GM21447 (cell line): ENCODE results near the gene AKAP6.
"Not testable (repeated sequence)": the region's sequence is repeated elsewhere in the genome, so short reads cannot be mapped to it uniquely, and the experiment has no call there.

Source experiments
- ATAC-seq: cut with Tn5 transposase; IDR thresholded peaks from one replicate; pipeline ENCODE4 v1.9.1; 2021; ENCODE audit not compliant: unreplicated experiment

Gene AKAP6

DNA sequence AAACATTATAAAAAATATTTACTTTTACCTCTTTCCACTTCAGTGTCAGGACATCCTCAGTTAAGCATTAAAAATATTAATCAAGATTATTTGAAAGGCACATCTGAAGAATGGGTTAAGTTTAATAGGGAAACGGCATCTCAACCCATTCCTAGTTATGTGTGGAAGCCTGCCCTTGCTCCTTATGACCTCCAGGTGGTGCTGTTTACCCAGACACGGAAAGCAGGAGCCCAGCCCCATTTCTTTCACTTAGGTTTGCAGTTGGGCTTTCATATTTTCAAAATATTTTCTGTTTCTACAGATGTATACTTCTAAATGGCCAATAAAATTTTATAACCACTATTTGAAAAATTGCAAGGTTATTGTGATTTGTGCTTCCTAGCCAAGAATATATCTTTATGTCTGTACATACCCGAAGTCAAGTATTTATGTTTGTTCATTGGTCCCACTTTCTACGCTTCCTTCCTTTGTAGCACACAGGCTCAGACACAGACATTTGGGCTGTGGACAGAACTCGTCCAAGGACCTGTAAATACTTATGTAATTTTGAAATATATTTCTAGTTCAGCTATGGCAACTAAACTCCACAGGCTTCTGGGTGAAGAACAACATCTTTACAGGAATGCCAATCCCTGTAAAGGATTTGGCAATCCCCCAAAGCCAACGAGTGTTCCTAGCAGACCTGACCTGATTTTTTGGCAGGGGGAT is 247.1 kb downstream of the AKAP6 start:
- ATAC-seq: peak; percentile 54

DNA sequence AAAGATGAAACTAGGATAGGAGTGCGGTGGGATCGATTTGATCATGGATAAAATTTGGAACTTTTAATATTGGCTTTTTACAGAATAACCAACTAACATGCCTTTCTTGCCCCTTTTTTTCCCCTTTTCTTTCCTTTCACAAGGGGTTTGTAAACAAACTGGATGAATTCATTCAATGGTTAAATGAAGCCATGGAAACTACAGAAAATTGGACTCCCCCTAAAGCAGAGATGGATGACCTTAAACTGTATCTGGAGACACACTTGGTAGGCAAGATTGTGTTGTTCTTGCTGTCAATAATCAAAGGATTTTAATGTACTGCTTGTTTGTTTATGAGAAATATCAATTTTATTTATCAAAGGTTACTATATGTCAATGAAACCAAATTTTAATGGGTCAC is 247.9 kb downstream of the AKAP6 start:
- no peak for ATAC-seq

DNA sequence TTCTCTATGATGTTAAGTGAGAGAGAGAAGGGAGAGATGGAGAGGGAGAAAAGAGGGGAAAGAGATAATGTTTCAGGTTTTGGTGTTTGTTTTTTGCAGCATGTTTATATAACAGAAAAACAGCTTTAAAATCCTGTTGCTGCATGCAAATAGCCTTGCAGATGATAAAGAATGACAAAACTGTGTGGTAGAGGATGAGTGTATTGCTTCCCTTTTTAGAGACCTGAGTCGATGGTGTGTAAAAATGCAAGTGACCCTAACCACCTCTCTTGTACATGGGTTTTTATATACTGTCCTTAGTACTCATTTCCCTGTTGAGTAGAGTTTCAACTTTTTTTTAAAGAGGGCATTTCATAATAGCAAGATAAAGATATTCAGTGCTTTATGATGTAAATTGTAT is 249.1 kb downstream of the AKAP6 start:
- ATAC-seq: peak; percentile 67

DNA sequence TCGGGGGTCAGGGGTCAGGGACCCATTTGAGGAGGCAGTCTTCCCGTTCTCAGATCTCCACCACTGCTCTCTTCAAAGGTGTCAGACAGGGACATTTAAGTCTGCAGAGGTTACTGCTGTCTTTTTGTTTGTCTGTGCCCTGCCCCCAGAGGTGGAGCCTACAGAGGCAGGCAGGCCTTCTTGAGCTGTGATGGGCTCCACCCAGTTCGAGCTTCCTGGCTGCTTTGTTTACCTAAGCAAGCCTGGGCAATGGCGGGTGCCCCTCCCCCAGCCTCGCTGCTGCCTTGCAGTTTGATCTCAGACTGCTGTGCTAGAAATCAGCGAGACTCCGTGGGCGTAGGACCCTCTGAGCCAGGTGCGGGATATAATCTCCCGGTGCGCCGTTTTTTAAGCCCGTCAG is 254.3 kb downstream of the AKAP6 start:
- not testable (repeated sequence) for ATAC-seq

DNA sequence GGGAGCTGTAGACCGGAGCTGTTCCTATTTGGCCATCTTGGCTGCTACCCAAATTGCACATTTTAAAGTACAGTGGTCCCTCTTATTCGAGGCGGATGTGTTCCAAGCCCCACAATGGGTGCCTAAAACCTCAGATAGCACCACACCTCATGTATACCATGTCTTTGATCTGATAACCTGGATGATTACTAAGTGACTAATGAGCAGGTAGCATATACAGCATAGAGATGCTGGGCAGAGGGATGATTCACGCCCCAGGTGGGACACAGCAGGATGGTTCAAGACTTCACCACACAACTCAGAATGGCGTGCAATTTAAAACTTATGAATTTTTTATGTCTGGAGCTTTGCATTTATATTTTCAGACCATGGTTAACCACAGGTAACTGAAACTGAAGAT is 255.0 kb downstream of the AKAP6 start:
- ATAC-seq: no peak

DNA sequence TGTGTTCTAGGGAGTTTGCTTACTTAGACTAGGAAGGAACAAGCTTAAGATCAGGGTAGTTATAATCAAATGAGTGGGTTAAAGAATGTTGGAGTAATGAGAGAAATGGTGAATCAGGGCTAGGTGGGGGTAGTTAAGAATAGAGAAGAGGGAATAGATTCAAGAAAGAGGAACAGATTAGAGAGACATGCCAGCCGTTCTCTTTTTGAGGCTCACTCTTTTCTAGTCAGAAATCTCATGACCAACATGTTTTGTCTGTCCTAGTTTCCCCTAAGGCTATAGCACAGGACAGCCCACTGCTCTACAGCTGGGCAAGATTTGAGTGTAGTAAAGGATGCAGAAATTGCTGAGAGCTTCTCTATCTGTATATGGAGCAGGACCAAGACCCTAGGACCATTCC is 258.4 kb downstream of the AKAP6 start:
- no peak for ATAC-seq

DNA sequence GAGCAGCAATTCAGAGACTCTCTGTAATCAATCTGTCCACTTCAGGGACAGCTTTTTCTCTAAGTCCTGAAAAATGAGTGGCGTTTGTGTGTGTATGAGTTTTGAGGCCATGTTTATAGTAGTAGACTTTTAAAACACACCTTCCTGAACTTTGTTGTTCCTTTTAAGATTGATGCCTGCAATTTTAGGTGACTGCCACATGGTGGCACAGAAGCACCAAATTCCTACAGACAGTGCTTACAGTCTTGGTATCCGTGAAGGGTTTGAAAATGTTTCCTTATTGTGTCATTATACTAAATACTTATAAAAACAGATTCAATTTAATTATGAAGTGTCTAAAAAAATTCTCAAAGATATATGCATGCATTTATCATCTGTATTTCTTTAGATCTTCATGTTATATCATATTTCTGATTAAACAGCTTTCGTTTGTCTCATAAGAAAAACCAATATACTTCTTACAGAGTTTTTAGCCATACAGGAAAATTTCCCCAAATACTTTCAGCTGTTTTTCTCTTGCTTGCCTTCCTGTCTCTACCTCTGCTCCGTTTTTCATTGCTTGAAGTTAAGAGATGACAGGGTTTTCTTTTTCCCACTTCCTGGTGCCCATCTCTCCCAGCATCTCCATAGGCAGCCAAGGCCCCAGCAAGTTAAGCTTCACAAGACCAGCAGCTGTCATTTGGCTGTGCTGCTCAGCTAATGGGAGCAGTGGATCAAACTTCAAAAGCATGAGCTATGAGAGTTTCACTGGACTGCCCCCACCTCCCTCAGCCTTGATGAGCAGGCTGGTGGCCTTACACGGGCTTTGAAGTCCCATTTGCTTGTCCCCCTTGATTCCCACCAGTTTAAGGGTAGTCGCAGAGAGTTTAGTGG is 259.6 kb downstream of the AKAP6 start:
- ATAC-seq: no peak

DNA sequence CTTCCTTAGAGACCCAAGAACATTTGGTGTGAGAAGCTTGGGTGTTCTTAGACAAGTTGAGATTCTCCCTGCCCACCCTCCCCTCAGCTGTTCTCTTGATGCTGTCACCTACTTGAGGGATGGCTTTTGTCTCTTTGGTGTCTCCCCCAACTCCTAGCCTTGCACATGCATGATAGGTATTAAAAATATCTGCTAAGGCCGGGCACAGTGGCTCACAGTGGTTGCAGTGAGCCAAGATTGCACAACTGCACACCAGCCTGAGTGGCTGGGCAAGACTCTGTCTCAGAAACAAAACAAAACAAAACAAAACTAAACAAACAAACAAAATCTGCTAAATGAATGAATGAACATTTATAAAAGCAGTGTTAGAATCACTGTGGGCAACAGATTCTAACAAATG is 261.1 kb downstream of the AKAP6 start:
- no peak for ATAC-seq

DNA sequence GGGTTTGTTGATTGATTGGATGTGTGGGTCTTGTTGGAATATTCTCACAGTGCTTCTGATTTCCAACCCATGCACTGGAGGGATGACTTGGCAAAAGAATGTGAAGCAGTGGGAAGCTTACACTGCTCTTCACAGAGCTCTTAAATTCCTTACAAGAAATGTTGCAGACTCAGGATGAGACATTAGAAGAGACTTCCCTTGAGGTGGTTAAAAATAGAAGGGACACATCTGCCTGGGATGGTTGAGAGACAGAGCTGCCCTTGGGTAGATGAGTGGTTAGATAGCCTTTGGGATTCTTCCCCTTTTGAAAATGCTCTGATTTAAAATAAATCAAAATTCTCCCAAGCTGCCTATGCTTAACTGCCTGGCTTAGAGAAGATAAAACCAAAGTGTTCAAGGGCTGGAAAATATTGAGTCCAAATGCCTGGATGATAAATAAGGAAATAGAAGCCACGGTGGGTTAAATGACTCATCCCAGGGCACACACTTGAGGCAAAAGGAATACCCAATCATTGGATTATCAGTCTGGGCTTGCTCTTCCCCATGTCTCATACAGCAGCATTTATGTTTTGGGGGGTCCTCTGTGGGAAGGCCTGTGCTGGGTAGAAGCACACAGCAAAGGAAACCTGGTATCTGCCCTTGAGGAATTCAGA is 264.3 kb downstream of the AKAP6 start:
- no peak for ATAC-seq

DNA sequence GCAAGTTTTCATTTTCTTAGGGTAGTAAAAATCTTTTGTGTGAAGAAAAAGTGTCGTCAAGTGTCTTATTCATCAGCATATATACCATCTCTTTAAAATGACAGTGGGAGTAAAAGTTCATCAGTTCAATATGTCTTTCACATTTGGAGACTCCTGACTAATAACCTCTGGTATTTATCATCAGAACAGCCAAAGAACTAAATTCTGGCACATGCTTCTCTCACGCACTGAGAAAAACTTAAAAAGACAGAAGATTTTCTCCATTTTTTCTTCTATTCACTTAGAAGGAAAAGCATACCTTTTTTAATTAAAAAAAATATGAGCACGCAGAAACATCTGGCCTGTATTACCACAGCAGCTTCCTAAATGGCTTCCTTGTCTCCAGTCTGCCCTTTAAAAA is 265.7 kb downstream of the AKAP6 start:
- no peak for ATAC-seq

DNA sequence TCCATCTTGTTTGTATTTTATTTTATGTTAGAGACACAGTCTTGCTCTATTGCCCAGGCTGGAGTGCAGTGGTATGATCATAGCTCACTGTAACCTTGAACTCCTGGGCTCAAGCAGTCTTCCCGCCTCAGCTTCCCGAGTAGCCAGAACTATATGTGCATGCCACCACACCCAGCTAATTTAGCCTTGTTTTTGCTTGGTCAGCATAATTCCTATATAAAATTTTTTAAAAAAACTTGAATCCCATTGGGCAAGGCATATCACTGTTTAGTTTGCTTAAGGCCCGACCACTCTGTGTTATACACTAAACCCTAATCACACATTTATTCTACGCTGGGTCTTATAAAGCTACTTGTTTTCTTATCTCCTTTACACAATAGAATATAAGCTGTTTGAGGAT is 266.4 kb downstream of the AKAP6 start:
- no peak for ATAC-seq

DNA sequence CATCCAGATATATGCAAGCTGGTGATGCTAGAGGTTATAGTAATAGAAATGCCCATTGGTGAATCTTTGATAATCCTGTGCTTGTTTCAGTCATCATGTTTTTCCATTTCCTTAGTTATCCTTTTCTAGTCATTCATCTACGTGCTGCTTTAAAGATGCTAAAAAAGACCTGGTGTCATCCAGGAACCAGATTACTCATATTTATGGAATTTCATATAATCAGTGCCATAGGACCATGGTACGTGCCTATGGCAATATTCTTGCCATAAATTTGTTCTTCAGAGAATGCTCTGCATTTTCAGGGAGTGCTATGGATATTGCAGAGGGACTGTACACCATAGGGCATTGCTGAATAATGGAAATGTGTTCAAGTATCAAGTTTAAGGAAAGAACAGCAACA is 267.3 kb downstream of the AKAP6 start:
- ATAC-seq: no peak

DNA sequence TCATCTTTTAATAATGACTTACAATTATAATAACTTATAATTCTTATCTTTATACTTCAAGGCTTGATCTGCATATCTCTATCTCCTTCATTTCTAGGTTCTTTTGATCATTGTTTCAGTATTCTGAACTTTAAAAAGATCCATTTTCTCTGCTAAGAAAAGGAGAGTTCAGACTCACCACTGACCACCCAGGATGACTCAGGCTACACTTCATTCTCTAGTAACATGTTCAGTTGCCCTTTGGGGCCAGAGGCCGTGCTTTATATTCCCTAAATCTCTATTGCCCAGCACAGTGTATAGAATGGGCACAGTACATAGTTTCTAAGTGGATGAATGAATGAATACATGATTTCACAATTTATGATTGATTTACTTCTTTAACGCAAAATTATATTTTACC is 268.7 kb downstream of the AKAP6 start:
- no peak for ATAC-seq

DNA sequence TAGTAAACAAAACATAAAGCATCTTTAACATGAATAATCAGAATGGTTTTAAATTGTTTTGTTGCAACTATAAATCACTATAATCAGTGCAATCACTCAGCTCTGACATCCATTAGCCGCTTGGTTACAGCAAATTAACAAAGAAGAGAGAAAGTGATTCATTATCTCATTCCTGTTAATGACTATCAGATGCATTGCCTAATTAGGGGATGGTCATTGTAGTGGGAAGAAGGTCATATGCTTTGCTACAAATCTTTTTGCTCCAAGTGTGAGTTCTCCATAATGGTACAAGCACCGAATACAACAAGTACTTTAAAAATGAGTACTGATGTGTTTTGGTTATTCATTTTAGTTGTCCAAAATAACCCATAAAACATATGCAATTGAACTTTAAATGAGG is 272.0 kb downstream of the AKAP6 start:
- ATAC-seq: no peak

DNA sequence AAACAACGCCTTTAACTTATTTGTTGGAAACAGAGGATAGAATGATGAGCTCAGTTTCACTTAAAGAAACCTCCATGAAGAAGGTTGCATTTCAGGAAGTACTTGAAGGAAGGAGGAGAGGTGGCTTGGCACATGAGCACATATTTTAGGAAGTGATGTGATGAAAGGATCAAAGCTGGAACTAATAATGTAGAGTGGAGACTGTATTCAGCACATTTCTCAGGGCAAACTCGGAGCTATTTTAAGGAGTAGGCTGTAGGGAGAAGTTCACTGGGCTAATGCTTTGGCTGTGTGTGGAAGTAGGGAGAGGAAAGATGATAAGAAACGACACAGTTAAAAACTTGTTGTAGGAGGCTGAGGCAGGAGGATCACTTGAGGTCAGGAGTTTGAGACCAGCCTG is 272.8 kb downstream of the AKAP6 start:
- no peak for ATAC-seq

DNA sequence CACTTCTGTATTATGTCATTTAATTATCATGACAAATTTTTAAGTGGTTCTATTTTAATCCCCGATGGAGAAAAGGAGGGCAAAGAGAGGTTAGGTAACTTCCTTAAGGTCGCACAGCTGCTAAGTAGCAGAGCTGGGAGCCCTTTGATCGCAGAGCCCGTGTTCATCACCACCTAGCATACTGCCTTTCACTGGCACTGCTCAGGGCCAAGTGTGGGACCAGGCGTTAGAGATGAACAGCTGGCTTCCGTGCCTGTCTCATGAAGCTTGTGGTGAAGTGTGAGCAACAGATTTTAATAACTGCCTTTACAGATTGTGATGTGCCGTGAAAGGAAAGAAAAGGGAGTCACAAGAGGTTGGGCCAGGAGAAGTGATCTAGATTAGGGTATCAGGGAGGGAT is 273.6 kb downstream of the AKAP6 start:
- no peak for ATAC-seq

DNA sequence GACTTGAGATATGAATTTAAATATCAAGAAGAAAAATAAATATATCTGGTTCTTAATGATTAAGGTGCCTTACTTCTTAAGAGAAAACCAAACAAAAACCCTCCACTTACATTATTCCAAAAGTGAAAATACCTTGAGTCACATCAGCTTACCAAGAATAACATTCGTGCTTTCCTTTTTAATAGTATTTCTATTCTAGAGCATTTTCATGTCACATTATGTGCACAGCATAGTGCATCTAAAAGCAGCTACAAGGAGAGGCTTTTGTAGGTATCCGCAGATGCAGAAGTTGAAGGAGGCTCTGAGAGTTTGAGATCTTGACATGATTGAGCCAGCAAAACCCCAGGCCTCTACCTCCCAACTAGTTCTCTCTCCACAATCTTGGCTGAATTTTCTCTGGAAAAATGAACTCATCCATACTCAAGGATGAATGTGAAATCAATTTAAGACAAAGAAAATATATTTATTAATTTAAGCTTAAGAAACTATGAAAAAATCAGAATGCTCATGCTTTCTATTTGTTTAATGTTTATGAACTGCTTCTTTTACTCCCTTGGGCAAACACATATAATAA is 275.0 kb downstream of the AKAP6 start:
- peak; percentile 53 for ATAC-seq

DNA sequence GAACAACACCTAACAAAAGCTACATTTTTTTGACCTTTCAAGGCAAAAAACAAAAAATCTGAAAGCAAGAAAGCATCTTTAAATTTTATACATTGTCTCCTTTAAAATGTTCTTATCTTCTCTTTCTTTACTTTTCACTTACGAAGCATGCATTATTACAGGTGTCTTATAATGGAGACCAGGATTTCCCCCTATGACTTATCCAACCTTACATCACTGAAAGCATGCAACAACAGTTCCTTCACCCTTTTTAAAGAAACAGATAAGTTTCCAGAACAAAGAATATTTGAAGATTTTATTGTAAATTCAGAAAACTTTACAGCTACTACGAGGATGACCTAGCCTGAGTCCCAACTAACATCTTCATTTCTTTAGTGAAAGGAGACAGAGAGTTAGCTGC is 277.2 kb downstream of the AKAP6 start:
- ATAC-seq: no peak

DNA sequence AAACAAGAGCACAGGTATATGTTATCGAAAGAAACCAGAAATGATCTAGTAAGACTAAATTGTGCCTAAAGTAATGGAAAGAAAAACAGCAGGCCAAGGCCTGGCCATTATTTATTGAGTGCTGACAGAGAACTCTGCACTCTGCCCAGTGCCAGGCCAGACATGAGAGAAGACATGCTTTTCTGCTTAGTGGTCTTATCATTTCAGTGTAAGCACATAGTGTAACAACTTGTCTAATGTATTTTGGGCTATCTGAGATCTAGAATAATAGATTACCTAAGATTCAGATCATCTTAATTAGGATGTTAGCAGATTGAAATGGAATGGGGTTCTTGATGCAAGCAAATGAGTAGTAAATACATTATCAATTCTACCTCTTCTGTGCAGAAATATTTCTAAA is 278.3 kb downstream of the AKAP6 start:
- no peak for ATAC-seq

DNA sequence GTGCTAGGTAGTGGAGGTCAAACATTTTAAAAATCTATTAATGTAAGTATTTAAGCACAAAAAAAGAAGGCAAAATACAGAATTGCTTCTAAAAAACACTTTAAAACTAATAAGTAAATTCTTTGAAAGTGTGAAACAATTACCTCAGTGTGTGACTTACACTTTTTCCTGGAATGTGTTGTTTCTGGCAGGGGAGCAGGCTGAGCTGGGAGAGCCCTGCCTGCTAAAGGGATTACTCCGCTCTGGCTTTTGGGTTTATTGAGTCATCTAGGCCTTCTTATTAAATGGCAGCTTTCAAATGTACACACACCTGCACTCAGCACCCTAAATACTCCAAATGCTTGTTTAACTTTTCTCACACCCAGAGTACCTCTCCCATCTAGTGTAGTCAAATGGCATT is 279.8 kb downstream of the AKAP6 start:
- no peak for ATAC-seq

DNA sequence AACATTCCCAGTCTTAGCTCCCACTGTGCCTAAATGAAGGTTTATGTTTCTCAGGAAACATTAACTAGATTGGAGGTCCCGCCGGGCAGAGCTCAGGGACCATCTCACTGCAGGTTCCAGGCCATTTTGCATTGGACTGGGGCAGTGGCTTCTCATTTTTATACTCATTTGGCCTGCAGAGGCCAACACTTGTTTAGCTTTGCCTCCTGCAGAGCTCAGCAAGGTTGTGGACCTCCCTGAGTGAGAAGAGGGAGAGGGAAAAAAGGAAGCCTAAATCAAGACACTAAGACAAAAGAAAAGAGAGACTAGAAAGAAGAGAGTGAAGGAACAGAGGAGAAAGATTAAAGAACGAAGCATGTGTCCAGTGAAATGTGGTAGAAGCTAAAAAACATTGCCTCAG is 280.3 kb downstream of the AKAP6 start:
- ATAC-seq: no peak

DNA sequence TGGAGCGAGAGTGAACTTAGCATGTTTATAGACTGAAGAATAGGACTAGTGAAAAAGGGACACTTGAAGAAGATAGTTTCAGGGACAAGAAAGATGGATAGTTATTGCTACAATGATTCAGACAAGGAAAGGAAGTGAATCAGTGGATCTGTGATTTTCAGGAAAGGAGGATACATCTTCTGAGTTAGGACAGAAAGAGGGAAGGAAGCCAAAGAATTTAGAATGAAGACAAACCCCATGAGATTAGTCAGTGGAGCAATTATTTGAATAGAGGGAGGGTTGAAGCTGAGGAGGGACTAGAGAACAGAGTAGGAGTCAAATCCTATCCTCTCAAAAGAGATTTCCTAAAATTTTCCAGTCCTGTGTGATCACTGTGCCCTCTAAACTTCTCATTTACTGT is 282.7 kb downstream of the AKAP6 start:
- no peak for ATAC-seq
